Calu3 (cell line): ENCODE measurements around the gene OCRL. TPM values are rescaled to one million over a fixed set of nuclear protein-coding genes. Genes with fewer than 3 reads are reported as not detected.
A peak's percentile ranks its signal among the peaks of the same experiment; 100 is the strongest.

ENCODE experiments used
- Bru-seq: library from RNA; stranded (reverse); fragments of 400-500 nt; gene quantifications from one replicate; lab custom pipeline; 2021; lab: Mats Ljungman, UMichigan
- BruChase-seq, 2 experiments: library from RNA; stranded (reverse); fragments of 400-500 nt; gene quantifications; one replicate each; lab custom pipeline; 2021; lab: Mats Ljungman, UMichigan
- BruUV-seq: library from RNA; stranded (reverse); fragments of 400-500 nt; replicated peaks from 2 replicates; lab custom pipeline; 2021; lab: Mats Ljungman, UMichigan
- CTCF ChIA-PET: fragments of 300-600 bp; sonication (Branson Sonifier 250); formaldehyde crosslinking; loops from one replicate; lab custom pipeline; 2022; ENCODE audit warnings: antibody characterized with exemption; lab: Charles Lee
- DNase-seq: peaks from one replicate; pipeline ENCODE4 v3.0.0; 2022
- H3K27ac Mint-ChIP-seq: one replicate; pipeline ENCODE4 v1.8.0; 2022; ENCODE audit warnings: mixed read lengths; ENCODE audit not compliant: unreplicated experiment
- H3K27me3 Mint-ChIP-seq: one replicate; pipeline ENCODE4 v1.8.0; 2022; ENCODE audit warnings: mixed read lengths; ENCODE audit not compliant: unreplicated experiment
- H3K36me3 Mint-ChIP-seq: one replicate; pipeline ENCODE4 v1.8.0; 2022; ENCODE audit warnings: mild to moderate bottlenecking, moderate library complexity, mixed read lengths; ENCODE audit not compliant: insufficient read depth, unreplicated experiment
- H3K4me1 Mint-ChIP-seq: one replicate; pipeline ENCODE4 v1.8.0; 2022; ENCODE audit warnings: mild to moderate bottlenecking, low read depth, mixed read lengths; ENCODE audit not compliant: unreplicated experiment
- H3K4me3 Mint-ChIP-seq: one replicate; pipeline ENCODE4 v1.8.0; 2022; ENCODE audit warnings: mild to moderate bottlenecking, low read depth, moderate library complexity, mixed read lengths; ENCODE audit not compliant: unreplicated experiment
- H3K9me3 Mint-ChIP-seq: one replicate; pipeline ENCODE4 v1.8.0; 2022; ENCODE audit warnings: low read depth, mixed read lengths; ENCODE audit not compliant: unreplicated experiment
- CTCF ChIP-seq: fragments of 200-600 bp; IDR thresholded peaks from one replicate; pipeline ENCODE4 v1.8.0; 2022; ENCODE audit warnings: antibody characterized with exemption; ENCODE audit not compliant: unreplicated experiment
- intact Hi-C: fragments of 100-400 bp; cut with micrococcal nuclease; formaldehyde crosslinking; loops from one replicate; pipeline ENCODE4 v1.10.0; 2022; ENCODE audit not compliant: unreplicated experiment
- long read RNA-seq: library from polyadenylated mRNA; stranded (forward); transcript quantifications from one replicate; pipeline ENCODE4 v2.0.0, GENCODE V29; 2022
- total RNA-seq: library from RNA; stranded (reverse); gene quantifications from 2 replicates; pipeline ENCODE4 v1.2.3, GENCODE V29; 2022

OCRL gene
- total RNA-seq (29.6 and 30.7 TPM in 2 replicates), Bru-seq, nascent RNA (percentile 77 among the genes with signal in this experiment), BruChase-seq, experiment 1, labeled RNA remaining after a 6-hour chase (percentile 84 among the genes with signal in this experiment), BruChase-seq, experiment 2, labeled RNA remaining after a 2-hour chase (percentile 75 among the genes with signal in this experiment)
- long read RNA-seq, full-length matches to known transcripts, result 2 of 4 reads
- long read RNA-seq, partial matches to known transcripts, result 2 of 4 reads
- long read RNA-seq, other reads (novel, unspliced or antisense), result 0 of 4 reads

DNA sequence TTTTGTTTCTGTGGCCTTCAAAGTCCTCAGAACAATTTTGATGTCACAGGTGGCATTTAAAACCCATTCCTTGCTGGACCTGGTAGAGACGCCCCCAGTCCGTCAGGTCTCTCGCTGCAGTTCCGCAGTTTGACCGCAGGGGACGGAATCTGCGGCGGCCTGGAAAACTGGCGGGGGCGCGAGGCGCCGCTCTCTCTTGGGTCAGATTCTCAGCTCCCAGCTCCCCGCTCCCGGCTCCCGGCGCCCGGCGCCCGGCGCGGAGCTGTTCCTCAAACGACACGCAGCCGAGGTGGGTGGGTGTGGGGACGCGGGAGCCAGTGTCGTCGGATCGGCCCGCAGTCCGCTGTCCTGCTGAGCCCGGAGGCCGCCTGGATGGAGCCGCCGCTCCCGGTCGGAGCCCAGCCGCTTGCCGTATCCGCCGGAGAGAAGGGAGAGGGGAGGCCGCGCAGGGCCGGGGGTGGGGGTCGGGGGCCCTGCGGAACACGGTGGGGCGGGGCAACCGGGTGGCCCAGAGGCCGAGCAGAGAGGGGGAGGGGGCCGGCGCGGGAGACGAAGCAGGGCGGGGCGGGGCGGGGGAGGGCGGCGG is at the start of gene OCRL:
Gene OCRL (plus strand): TSS at position 192 of the 586 bp plus-strand sequence. CDS start 181 bp downstream, at position 373.
- Mint-ChIP-seq H3K36me3 (peaks cover 3% of the 10 kb centered on the region), H3K4me1 (peaks cover 20% of the 10 kb centered on the region), H3K27me3 (peaks cover 14% of the 10 kb centered on the region), H3K27ac (no peak within 1 kb of the TSS), H3K9me3 (no peaks in the 10 kb centered on the region), H3K4me3 (peak within 1 kb of the TSS; percentile 54)
- TF ChIP-seq CTCF, result peak; percentile 49
- peak; percentile 79 for DNase-seq
- no TSS peak for BruUV-seq
- intact Hi-C loops, result no loop called here
- CTCF ChIA-PET, result interaction anchor here (0.6 to 0.9 kb wide), 3 partner anchors 9 to 25 kb away, joined by 3 to 8 read pairs (median 5); no protein-coding TSS in a partner anchor

GRCh38 chrX:129490330-129490729 is 49.7 kb upstream of the OCRL start:
- no peaks in the 10 kb centered on the region for H3K27me3 Mint-ChIP-seq
- no TSS peak for BruUV-seq

DNA sequence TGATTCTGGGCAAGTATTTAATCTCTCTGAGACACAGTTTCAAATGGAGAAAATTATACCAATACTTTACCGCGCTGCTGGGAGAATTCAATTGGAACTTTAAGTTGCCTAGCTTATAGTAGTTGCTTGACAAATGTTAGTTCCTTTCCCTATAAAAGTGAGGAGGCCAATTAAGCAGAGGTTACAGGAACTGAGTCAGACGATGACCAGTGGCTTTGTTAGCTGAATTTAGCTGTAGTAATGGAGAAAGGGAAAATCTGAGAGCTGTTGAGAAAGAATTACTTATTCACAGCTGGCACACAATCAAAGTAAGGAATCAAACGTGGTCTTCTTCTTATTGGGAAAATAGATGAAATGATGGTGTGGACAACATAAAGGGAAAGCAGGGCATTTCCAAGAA is 46.4 kb upstream of the OCRL start:
- no peak for TF ChIP-seq CTCF
- no peaks in the 10 kb centered on the region for H3K4me1 Mint-ChIP-seq
- no peak overlapping the region for H3K27ac Mint-ChIP-seq
- intact Hi-C loops, result no loop called here
- CTCF ChIA-PET, result interaction anchor here (1.0 kb wide), 1 partner anchor 10 kb away, joined by 3 read pairs; no protein-coding TSS in a partner anchor
- H3K4me3 Mint-ChIP-seq, result no peak overlapping the region
- no peak for DNase-seq
- no TSS peak for BruUV-seq
- H3K36me3 Mint-ChIP-seq, result no peaks in the 10 kb centered on the region
- H3K27me3 Mint-ChIP-seq, result no peaks in the 10 kb centered on the region
- no peaks in the 10 kb centered on the region for H3K9me3 Mint-ChIP-seq

More at GRCh38 chrX:129490330-129490729, 49.7 kb upstream of the OCRL start:
- H3K27ac Mint-ChIP-seq, result no peak overlapping the region
- no peaks in the 10 kb centered on the region for H3K9me3 Mint-ChIP-seq
- CTCF ChIA-PET, result no interaction called here
- no peaks in the 10 kb centered on the region for H3K36me3 Mint-ChIP-seq
- H3K4me3 Mint-ChIP-seq, result no peak overlapping the region
- DNase-seq, result no peak
- H3K4me1 Mint-ChIP-seq, result no peaks in the 10 kb centered on the region
- TF ChIP-seq CTCF, result no peak
- intact Hi-C loops, result no loop called here

DNA sequence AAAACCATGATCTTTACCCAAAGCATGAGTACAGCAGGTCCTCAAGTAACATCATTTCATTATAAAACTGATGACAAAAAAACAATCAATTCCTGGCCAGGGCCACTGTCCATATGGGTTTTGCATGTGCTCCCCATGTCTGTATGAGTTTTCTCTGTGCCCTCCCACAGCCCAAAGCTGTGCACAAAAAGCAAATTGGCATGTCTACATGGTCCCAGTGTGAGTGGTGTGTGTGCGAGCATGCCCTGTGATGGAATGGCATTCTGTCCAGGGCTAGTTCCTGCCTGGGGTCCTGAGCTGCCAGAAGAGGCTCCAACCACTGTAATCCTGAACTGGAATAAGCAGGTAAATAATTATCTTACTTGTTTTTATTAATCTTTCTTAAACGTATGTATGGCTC is 45.2 kb upstream of the OCRL start:
- TF ChIP-seq CTCF, result no peak
- intact Hi-C loops, result no loop called here
- BruUV-seq, result no TSS peak
- Mint-ChIP-seq H3K4me3 (no peak overlapping the region), H3K27ac (no peak overlapping the region), H3K36me3 (no peaks in the 10 kb centered on the region), H3K4me1 (no peaks in the 10 kb centered on the region), H3K9me3 (no peaks in the 10 kb centered on the region), H3K27me3 (no peaks in the 10 kb centered on the region)
- DNase-seq, result no peak
- CTCF ChIA-PET, result no interaction called here
